A673 (cell line): Measurements from ENCODE around the gene ARHGAP4.

Experiments used
- EZH2 ChIP-seq: fragments of 200-600 bp; sonication (generic); IDR thresholded peaks from 2 replicates; pipeline ENCODE4 v1.6.1; 2017; ENCODE audit warnings: borderline replicate concordance, low read depth, mild to moderate bottlenecking, mixed read lengths, antibody characterized with exemption, low read length; ENCODE audit not compliant: poor library complexity, severe bottlenecking
- TF ChIP-seq, protein P1 (sequence below): fragments of 300-800, 200-600 bp; sonication (generic); conservative IDR thresholded peaks from 2 replicates; pipeline ENCODE4 v1.5.1; 2017; ENCODE audit warnings: low read depth, mild to moderate bottlenecking, antibody characterized with exemption, low read length, moderate library complexity, mixed read lengths

DNA sequence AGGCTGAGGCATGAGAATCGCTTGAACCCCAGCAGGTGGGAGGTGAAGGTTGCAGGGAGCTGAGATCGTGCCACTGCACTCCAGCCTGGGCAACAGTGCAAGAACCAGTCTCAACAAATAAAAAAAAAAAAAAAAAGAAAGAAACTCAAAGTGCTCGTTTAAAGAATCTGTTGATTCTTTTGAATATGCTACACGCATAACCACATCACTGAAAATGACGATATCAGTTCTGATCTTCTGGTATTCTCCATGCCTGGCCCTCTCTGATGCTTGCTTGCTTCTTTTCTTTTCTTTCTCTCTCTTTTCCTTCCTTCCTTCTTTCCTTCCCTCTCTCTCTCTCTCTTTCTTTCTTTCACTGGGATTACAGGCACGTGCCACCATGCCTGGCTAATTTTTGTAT is 14.3 kb downstream of the ARHGAP4 start:
- TF ChIP-seq, protein P1, sequence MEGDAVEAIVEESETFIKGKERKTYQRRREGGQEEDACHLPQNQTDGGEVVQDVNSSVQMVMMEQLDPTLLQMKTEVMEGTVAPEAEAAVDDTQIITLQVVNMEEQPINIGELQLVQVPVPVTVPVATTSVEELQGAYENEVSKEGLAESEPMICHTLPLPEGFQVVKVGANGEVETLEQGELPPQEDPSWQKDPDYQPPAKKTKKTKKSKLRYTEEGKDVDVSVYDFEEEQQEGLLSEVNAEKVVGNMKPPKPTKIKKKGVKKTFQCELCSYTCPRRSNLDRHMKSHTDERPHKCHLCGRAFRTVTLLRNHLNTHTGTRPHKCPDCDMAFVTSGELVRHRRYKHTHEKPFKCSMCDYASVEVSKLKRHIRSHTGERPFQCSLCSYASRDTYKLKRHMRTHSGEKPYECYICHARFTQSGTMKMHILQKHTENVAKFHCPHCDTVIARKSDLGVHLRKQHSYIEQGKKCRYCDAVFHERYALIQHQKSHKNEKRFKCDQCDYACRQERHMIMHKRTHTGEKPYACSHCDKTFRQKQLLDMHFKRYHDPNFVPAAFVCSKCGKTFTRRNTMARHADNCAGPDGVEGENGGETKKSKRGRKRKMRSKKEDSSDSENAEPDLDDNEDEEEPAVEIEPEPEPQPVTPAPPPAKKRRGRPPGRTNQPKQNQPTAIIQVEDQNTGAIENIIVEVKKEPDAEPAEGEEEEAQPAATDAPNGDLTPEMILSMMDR: no peak
- no peak for TF ChIP-seq EZH2
